ENCODE results near the gene SCN3A. TPM values are rescaled to one million over a fixed set of nuclear protein-coding genes. Genes with fewer than 3 reads are reported as not detected.

The SCN3A gene
- total RNA-seq, 6 donors from 2014 or later, result under 0.01 to 7.3 (median 0.78) TPM

- no peaks in the 10 kb centered on the region for H3K27me3 ChIP-seq
- WGBS, 2 donors, result 76 to 79% methylated on average over 4 of the region's 4 CpGs
- no peak overlapping the region for H3K4me3 ChIP-seq
- no peak for DNase-seq
- H3K9me3 ChIP-seq, result no peaks in the 10 kb centered on the region
- no peak overlapping the region for H3K27ac ChIP-seq
- H3K4me1 ChIP-seq, result no peaks in the 10 kb centered on the region
- H3K36me3 ChIP-seq, result no peaks in the 10 kb centered on the region
- TF ChIP-seq CTCF (IDR thresholded peaks at IDR 0.05) (no peak), POLR2A (IDR thresholded peaks at IDR 0.05) (no peak), POLR2AphosphoS5 (IDR thresholded peaks at IDR 0.05) (no peak), EP300 (IDR thresholded peaks at IDR 0.05) (no peak)
- ATAC-seq (ENCODE audit: low FRiP score in 2 of 2), result no peak
Observed at GRCh38 chr2:165193178-165193777, 10.6 kb downstream of the SCN3A start.

GRCh38 chr2:165192729-165193128, 11.1 kb downstream of the SCN3A start:
- no peaks in the 10 kb centered on the region for H3K27me3 ChIP-seq
- H3K36me3 ChIP-seq, result no peaks in the 10 kb centered on the region
- no peak for TF ChIP-seq EP300 (IDR thresholded peaks at IDR 0.05)
- TF ChIP-seq POLR2A (IDR thresholded peaks at IDR 0.05), result no peak
- TF ChIP-seq POLR2AphosphoS5 (IDR thresholded peaks at IDR 0.05), result no peak
- TF ChIP-seq CTCF (IDR thresholded peaks at IDR 0.05), result no peak
- H3K27ac ChIP-seq, result no peak overlapping the region
- H3K4me3 ChIP-seq, result no peak overlapping the region
- no peaks in the 10 kb centered on the region for H3K4me1 ChIP-seq
- no peak for ATAC-seq (ENCODE audit: low FRiP score in 2 of 2)
- WGBS, 2 donors, result 75 to 77% methylated on average over 2 of the region's 2 CpGs
- DNase-seq, result no peak
- no peaks in the 10 kb centered on the region for H3K9me3 ChIP-seq

- Histone ChIP-seq H3K4me1 (no peaks in the 10 kb centered on the region), H3K4me3 (no peak overlapping the region), H3K27me3 (no peaks in the 10 kb centered on the region), H3K36me3 (no peaks in the 10 kb centered on the region), H3K27ac (no peak overlapping the region), H3K9me3 (no peaks in the 10 kb centered on the region)
- DNase-seq (no peak), ATAC-seq (ENCODE audit: low FRiP score in 2 of 2) (no peak)
- TF ChIP-seq CTCF (IDR thresholded peaks at IDR 0.05), result no peak
- TF ChIP-seq EP300 (IDR thresholded peaks at IDR 0.05), result no peak
- no peak for TF ChIP-seq POLR2AphosphoS5 (IDR thresholded peaks at IDR 0.05)
- TF ChIP-seq POLR2A (IDR thresholded peaks at IDR 0.05), result no peak
- WGBS, 2 donors, result 60 to 75% methylated on average over 2 of the region's 2 CpGs
Observed at GRCh38 chr2:165191096-165191728, 12.6 kb downstream of the SCN3A start.

GRCh38 chr2:165185633-165186032, 18.2 kb downstream of the SCN3A start:
- Histone ChIP-seq H3K4me3 (no peak overlapping the region), H3K9me3 (no peaks in the 10 kb centered on the region), H3K27ac (no peak overlapping the region), H3K4me1 (no peaks in the 10 kb centered on the region), H3K36me3 (no peaks in the 10 kb centered on the region), H3K27me3 (no peaks in the 10 kb centered on the region)
- TF ChIP-seq EP300 (IDR thresholded peaks at IDR 0.05), result no peak
- TF ChIP-seq CTCF (IDR thresholded peaks at IDR 0.05), result no peak
- no peak for TF ChIP-seq POLR2AphosphoS5 (IDR thresholded peaks at IDR 0.05)
- ATAC-seq (ENCODE audit: low FRiP score in 2 of 2) (no peak), DNase-seq (no peak)
- 87 to 89% methylated on average over 3 of the region's 3 CpGs for WGBS, 2 donors

GRCh38 chr2:165182029-165182428, 21.8 kb downstream of the SCN3A start:
- H3K9me3 ChIP-seq, result no peaks in the 10 kb centered on the region
- H3K4me3 ChIP-seq, result no peak overlapping the region
- ATAC-seq (ENCODE audit: low FRiP score in 2 of 2) (no peak), DNase-seq (no peak)
- no peak overlapping the region for H3K27ac ChIP-seq
- TF ChIP-seq EP300 (IDR thresholded peaks at IDR 0.05) (no peak), POLR2AphosphoS5 (IDR thresholded peaks at IDR 0.05) (no peak), POLR2A (IDR thresholded peaks at IDR 0.05) (no peak), CTCF (IDR thresholded peaks at IDR 0.05) (no peak)
- 75 to 81% methylated on average over 2 of the region's 2 CpGs for WGBS, 2 donors
- no peaks in the 10 kb centered on the region for H3K27me3 ChIP-seq
- H3K4me1 ChIP-seq, result no peaks in the 10 kb centered on the region
- H3K36me3 ChIP-seq, result no peaks in the 10 kb centered on the region
